GM10847 (cell line): Measurements from ENCODE around the gene ARCN1.

Source experiments
- POLR2A ChIP-seq: IDR thresholded peaks from 2 replicates; pipeline ENCODE4 v1.6.1; 2011; ENCODE audit not compliant: insufficient read length; ENCODE audit errors: extremely low read depth

The ARCN1 gene

GRCh38 chr11:118610225-118610772 is 38.1 kb downstream of the ARCN1 start:
- TF ChIP-seq POLR2A: no peak

GRCh38 chr11:118610773-118611432 is 38.7 kb downstream of the ARCN1 start:
- TF ChIP-seq POLR2A: no peak

DNA sequence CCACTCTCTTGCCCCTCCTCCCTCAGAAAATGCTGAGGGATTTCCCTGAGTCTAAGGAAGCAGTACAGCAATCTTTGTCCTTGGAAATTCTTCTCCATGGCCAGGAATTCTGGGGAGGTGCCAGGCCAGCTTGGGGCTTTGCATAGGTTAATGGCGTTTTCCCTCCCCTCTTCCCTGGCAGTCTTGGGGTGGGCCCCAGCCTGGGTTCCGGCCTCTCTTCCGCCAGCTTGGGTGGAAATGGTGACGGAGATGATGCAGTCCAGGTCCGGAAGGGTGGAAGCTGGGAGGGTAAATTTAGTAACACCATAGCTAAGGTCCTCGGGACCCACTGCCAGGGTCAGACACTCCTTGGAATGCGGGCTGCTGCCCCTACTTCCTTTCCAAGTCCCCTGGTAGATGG is 40.2 kb downstream of the ARCN1 start:
- no peak for TF ChIP-seq POLR2A

DNA sequence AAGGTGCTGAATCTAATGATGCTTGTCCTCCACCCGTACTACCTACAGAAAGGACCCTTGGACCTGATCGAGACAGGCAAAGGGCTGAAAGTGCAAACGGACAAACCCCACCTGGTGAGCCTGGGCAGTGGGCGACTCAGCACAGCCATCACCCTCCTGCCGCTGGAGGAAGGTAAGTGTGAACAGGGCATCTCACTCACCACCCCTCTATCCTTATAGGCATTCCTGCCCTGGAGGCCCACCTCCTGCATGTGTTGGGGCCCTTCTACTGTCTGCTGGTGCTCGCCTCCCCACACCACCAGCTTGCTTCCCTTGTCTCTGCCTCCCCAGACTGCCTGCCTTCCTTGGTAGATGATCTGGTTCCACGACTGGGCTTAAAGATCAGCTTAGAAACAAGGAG is 42.3 kb downstream of the ARCN1 start:
- no peak for TF ChIP-seq POLR2A

- no peak for TF ChIP-seq POLR2A
Measured at GRCh38 chr11:118615282-118615975, 43.2 kb downstream of the ARCN1 start.

DNA sequence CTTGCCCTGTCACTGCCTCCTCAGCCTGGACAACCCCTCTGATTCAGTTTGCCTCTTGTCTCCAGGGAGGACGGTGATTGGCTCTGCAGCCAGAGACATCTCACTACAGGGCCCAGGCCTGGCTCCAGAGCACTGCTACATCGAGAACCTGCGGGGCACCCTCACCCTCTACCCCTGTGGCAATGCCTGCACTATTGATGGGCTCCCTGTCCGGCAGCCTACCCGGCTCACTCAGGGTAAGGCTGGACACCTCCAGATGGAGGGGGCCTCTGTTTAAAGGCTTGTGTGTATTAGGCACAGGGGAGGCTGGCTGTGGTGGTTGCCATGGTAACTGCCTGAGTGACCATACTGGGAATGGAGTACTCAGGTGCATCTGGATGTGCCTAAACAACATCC is 43.8 kb downstream of the ARCN1 start:
- TF ChIP-seq POLR2A: no peak

DNA sequence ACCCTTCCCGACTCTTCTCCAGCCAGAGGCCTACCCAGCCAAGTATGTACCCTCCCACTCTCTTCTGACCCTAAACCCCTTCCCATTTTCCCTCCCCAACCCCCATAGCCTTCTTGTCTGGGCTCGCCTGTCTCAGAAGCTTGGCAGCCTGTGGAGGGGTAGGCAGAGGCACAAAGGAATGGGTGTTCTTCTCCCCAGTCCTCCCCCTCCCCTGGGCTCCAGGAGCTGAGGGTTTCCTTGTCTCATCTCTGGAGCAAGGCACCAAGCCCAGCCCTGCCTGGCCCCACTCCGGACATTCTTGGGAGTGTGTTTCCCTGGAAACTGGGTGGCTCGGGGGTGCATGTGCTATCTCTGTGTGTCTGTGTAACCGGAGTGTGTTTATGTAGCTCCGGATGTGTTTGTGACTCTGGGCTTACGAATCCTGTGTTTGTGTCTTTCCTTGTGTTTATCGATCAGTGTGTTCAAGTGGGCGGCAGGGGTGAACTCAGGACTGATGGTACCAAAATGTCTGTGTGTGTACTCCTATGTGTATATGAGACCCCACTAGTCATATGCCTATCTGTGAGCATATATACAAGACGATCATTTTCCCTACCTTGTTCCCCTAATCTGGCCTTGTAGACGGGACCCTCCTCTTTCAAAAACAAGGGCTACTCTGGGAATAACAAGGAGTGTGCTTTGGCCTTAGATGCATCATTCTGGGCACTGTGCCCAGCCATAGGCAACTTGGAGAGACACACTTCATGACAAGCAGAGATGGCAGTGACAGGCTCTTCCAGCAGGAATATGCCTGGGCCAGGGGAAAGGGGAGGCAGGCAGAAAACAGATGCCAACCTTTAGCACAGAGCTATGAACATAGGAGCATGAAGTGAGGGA is 46.1 kb downstream of the ARCN1 start:
- TF ChIP-seq POLR2A: no peak

DNA sequence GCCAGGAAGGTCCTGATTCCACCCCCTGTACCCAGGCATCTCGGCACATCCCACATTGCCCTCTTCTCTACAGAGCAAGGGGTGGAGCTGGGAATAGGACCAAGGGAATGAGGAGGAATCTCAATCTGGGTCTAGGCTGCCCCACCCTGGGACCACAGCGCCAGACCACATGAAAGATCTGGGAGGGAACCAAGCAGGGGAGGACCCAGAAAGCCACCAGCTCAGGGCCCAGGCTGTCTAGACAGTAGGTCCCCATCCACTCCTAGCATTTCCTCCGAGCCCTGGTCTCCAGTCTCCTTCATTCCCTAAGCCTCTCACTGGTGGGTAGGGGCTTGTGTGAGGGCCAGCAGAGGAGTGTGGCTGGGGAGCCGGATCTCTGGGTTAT is 46.8 kb downstream of the ARCN1 start:
- no peak for TF ChIP-seq POLR2A

DNA sequence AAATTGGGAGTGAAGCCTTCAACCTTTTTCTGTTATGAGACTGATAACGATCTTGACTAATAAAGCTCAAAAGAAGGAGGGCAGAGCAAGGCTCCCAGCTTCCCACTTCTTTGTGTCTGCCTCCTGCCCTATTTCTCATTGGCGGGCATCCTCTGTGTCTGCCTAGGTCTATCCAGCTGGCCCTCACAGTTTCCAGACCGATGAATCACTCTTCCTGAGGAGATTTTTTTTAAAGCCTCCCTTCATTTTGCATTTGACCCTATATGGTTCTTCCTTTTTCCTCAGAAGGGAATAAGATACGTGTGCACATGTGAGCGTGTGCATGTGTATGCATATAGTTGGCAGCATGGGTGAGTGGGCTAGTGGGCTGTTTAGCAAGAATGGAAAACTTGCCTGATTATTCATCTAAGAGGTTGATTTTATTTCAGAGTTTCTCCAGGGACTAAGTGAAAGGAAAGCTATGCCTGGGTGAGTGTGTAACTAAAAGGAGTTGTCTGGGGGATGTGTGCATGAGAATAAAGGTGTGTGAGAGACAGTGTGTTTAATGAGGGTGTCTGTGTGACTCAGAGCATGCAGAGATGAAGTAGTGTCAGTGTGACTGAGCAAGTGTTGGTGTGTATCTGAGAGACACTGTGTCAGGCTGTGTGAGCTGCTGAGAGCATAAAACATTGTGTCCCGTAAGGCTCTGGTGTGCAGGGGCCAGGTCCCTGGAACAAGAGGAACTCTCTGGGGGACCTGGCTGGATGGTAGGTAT is 47.4 kb downstream of the ARCN1 start:
- no peak for TF ChIP-seq POLR2A

- no peak for TF ChIP-seq POLR2A
Measured at GRCh38 chr11:118620529-118621070, 48.4 kb downstream of the ARCN1 start.

DNA sequence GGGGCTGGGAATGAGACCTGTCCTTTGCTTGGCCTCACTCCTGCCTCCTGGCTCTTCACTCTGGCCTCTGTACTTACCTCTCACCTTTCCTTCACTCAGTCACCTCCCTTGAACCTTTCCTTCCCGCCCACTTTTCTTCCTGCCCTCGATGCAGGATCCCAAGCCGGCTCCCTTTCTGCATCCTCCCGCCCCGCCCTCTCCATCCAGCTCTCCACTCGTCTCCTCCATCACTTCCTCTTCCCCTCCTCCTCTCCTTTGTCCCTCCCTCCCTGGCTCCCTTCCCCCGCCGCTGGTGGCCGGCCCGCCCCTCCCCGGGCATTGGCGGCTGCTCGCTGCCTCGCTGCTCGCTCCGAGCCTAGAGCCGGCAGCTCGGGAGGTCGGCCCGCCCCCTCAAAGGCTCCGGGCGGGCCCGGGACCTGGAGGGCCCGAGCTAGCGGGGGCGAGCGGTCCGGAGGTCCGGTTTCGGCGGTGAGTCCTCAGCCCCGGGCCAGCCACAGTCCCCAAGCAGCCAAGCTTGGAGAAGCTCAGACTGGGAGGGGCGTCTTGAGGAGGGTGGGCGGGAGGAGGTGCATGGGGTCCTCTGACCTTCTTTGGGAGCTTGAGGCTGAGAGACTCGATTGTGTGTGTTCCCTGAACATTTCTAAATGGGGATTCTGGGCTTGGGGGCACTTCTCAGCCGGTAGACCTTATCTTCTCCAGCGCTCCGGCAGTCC is 49.0 kb downstream of the ARCN1 start:
- no peak for TF ChIP-seq POLR2A

- no peak for TF ChIP-seq POLR2A
Measured at GRCh38 chr11:118621784-118622375, 49.7 kb downstream of the ARCN1 start.

GRCh38 chr11:118622376-118623268 is 50.4 kb downstream of the ARCN1 start:
- TF ChIP-seq POLR2A: no peak
